Measurements from ENCODE around the gene ZNF473. TPM values are rescaled to one million over a fixed set of nuclear protein-coding genes. Genes with fewer than 3 reads are reported as not detected.
"Not testable (repeated sequence)": the region's sequence is repeated elsewhere in the genome, so short reads cannot be mapped to it uniquely, and the experiment has no call there.

ZNF473 gene
- total RNA-seq, 1 donor from 2014 or later, result 11.2 TPM

- H3K4me3 Mint-ChIP-seq (ENCODE audit: low read depth); H3K36me3 Mint-ChIP-seq (ENCODE audit: low read depth); H3K9me3 Mint-ChIP-seq; H3K4me1 Mint-ChIP-seq (ENCODE audit: low read depth); H3K27me3 Mint-ChIP-seq (ENCODE audit: low read depth); H3K27ac Mint-ChIP-seq; intact Hi-C loops (cut with micrococcal nuclease): not testable (repeated sequence)
- peak; percentile 22 for DNase-seq (ENCODE audit: low spot score)
These were observed 73.1 kb downstream of the ZNF473 start for GRCh38 chr19:50098892-50099291.

- DNase-seq (ENCODE audit: low spot score), result peak; percentile 8
- intact Hi-C loops (cut with micrococcal nuclease); H3K27ac Mint-ChIP-seq; H3K4me3 Mint-ChIP-seq (ENCODE audit: low read depth); H3K9me3 Mint-ChIP-seq; H3K27me3 Mint-ChIP-seq (ENCODE audit: low read depth); H3K36me3 Mint-ChIP-seq (ENCODE audit: low read depth); H3K4me1 Mint-ChIP-seq (ENCODE audit: low read depth): not testable (repeated sequence)
These were observed 73.9 kb downstream of the ZNF473 start for GRCh38 chr19:50099696-50100095.

GRCh38 chr19:50100946-50101345, 75.1 kb downstream of the ZNF473 start:
- H3K27me3 Mint-ChIP-seq (ENCODE audit: low read depth); H3K4me3 Mint-ChIP-seq (ENCODE audit: low read depth); intact Hi-C loops (cut with micrococcal nuclease): not testable (repeated sequence)

More at GRCh38 chr19:50100946-50101345, 75.1 kb downstream of the ZNF473 start:
- not testable (repeated sequence) for H3K9me3 Mint-ChIP-seq; H3K27ac Mint-ChIP-seq; DNase-seq (ENCODE audit: low spot score); H3K36me3 Mint-ChIP-seq (ENCODE audit: low read depth); H3K4me1 Mint-ChIP-seq (ENCODE audit: low read depth)

Other genes with a start within 250 kb of the ZNF473 start
- gene FUZ, start 212.7 kb upstream of the ZNF473 start, total RNA-seq, result 13.0 and 13.6 TPM in 2 replicates
- gene MED25, start 207.7 kb upstream of the ZNF473 start, total RNA-seq, result 44.0 and 49.6 TPM in 2 replicates
- 127 and 134 TPM in 2 replicates for gene PTOV1, start 174.8 kb upstream of the ZNF473 start, total RNA-seq
- gene PNKP, start 158.4 kb upstream of the ZNF473 start, total RNA-seq, result 111 and 117 TPM in 2 replicates
- 26.6 and 29.7 TPM in 2 replicates for gene AKT1S1, start 148.7 kb upstream of the ZNF473 start, total RNA-seq
- gene TBC1D17, start 148.3 kb upstream of the ZNF473 start, total RNA-seq, result 40.0 and 42.3 TPM in 2 replicates
- 42.3 and 42.4 TPM in 2 replicates for gene IL4I1, start 129.1 kb upstream of the ZNF473 start, total RNA-seq
- gene ATF5, start 96.8 kb upstream of the ZNF473 start, total RNA-seq, result 26.0 and 28.3 TPM in 2 replicates
- 170 and 178 TPM in 2 replicates for gene NUP62, start 96.5 kb upstream of the ZNF473 start, total RNA-seq
- not detected in 2 replicates for gene SIGLEC11, start 64.8 kb upstream of the ZNF473 start, total RNA-seq
- 60.8 and 67.7 TPM in 2 replicates for gene VRK3, start 633 bp upstream of the ZNF473 start, total RNA-seq
- gene IZUMO2, start 137.3 kb downstream of the ZNF473 start, total RNA-seq, result not detected in 2 replicates
- not detected in 2 replicates for gene MYH14, start 177.6 kb downstream of the ZNF473 start, total RNA-seq

Data from activated T-helper 2 cell treated with anti-CD3 and anti-CD28 coated beads, Interferon-gamma antibody, Interleukin-2, Interleukin-4, amounts not matched to agents 10 μg/mL and 5 μg/mL and 100 μg/mL, durations not matched to agents 14 hours and 24 hours and 36 hours (primary cell).